HepG2 (cell line): ENCODE results near the gene HSPA14. TPM values are rescaled to one million over a fixed set of nuclear protein-coding genes. Genes with fewer than 3 reads are reported as not detected.

Experiments used
- CBX2 ChIP-seq, 2 experiments: fragments of 200-600 bp in 1 of 2; sonication (generic); formaldehyde crosslinking in 1 of 2; IDR thresholded peaks; 2 replicates each; pipeline versions ENCODE4 v1.7.0 to v1.8.1; 2018 to 2022; ENCODE audit warnings: low read depth in 2 of 2, low read length in 1 of 2, mild to moderate bottlenecking in 1 of 2, missing genetic modification reagents in 1 of 2
- CREB1 ChIP-seq, 2 experiments: fragments of 450-650 bp in 1 of 2; IDR thresholded peaks; 2 replicates each; pipeline ENCODE4 v1.6.1; 2016 to 2017; ENCODE audit warnings: control low read depth in 1 of 2, mild to moderate bottlenecking in 1 of 2, missing compliant biosample characterization in 1 of 2, missing genetic modification characterization in 1 of 2
- GATAD2A ChIP-seq: IDR thresholded peaks from 2 replicates; pipeline ENCODE4 v1.6.1; 2016
- HOXA9 ChIP-seq: sonication (generic); formaldehyde crosslinking; IDR thresholded peaks from 2 replicates; pipeline ENCODE4 v1.8.1; 2022; ENCODE audit warnings: missing genetic modification reagents, mild to moderate bottlenecking, moderate library complexity, borderline replicate concordance
- KLF11 ChIP-seq: IDR thresholded peaks from 2 replicates; pipeline ENCODE4 v1.6.1; 2016; ENCODE audit warnings: missing compliant biosample characterization
- KLF12 ChIP-seq: sonication (generic); formaldehyde crosslinking; IDR thresholded peaks from 2 replicates; pipeline ENCODE4 v1.4.0; 2020; ENCODE audit warnings: missing genetic modification reagents, borderline replicate concordance
- LCORL ChIP-seq, 2 experiments: fragments of 450-650 bp in 1 of 2; sonication (generic) in 1 of 2; formaldehyde crosslinking in 1 of 2; IDR thresholded peaks; 2 replicates each; pipeline versions ENCODE4 v1.5.0 to v1.6.1; 2017 to 2020; ENCODE audit warnings: antibody characterized with exemption in 1 of 2, missing genetic modification reagents in 1 of 2
- MZF1 ChIP-seq: sonication (generic); formaldehyde crosslinking; IDR thresholded peaks from 2 replicates; pipeline ENCODE4 v1.8.1; 2023; ENCODE audit warnings: mild to moderate bottlenecking, missing genetic modification reagents, borderline replicate concordance
- NCOR1 ChIP-seq: fragments of 200-600 bp; sonication (generic); IDR thresholded peaks from 2 replicates; pipeline ENCODE4 v1.7.0; 2017; ENCODE audit warnings: antibody characterized with exemption, low read length, borderline replicate concordance
- NR1H2 ChIP-seq: sonication (generic); formaldehyde crosslinking; IDR thresholded peaks from 2 replicates; pipeline ENCODE4 v1.8.1; 2022; ENCODE audit warnings: low read depth, missing genetic modification reagents, borderline replicate concordance
- NR2F1 ChIP-seq, 2 experiments: fragments of 450-650 bp in 1 of 2; formaldehyde crosslinking in 1 of 2; IDR thresholded peaks; 2 replicates each; pipeline versions ENCODE4 v1.5.0 to v1.6.1; 2016 to 2020; ENCODE audit warnings: mild to moderate bottlenecking in 1 of 2, missing compliant biosample characterization in 1 of 2, missing genetic modification reagents in 1 of 2, moderate library complexity in 1 of 2
- POLR2A ChIP-seq, 2 experiments: IDR thresholded peaks; 2 replicates each; pipeline ENCODE4 v1.6.1; 2011; ENCODE audit warnings: low read depth in 2 of 2, low read length in 2 of 2, mild to moderate bottlenecking in 1 of 2, moderate library complexity in 1 of 2; ENCODE audit not compliant: insufficient read depth in 1 of 2
- PRMT3 ChIP-seq: sonication (generic); formaldehyde crosslinking; IDR thresholded peaks from 2 replicates; pipeline ENCODE4 v1.8.1; 2022; ENCODE audit warnings: low read depth, mild to moderate bottlenecking, moderate library complexity, missing genetic modification reagents, borderline replicate concordance
- RFXAP ChIP-seq: sonication (generic); formaldehyde crosslinking; IDR thresholded peaks from 2 replicates; pipeline ENCODE4 v1.4.0; 2020; ENCODE audit warnings: missing genetic modification reagents, borderline replicate concordance
- SMYD3 ChIP-seq: sonication (generic); formaldehyde crosslinking; IDR thresholded peaks from 2 replicates; pipeline ENCODE4 v1.8.1; 2023; ENCODE audit warnings: mild to moderate bottlenecking, missing genetic modification reagents
- THAP9 ChIP-seq: sonication (generic); formaldehyde crosslinking; IDR thresholded peaks from 2 replicates; pipeline ENCODE4; 2020; ENCODE audit warnings: missing genetic modification reagents, mild to moderate bottlenecking, borderline replicate concordance
- TRIM22 ChIP-seq: fragments of 450-650 bp; IDR thresholded peaks from 2 replicates; pipeline ENCODE4 v1.6.1; 2017
- ZFP36L1 ChIP-seq: sonication (generic); formaldehyde crosslinking; IDR thresholded peaks from 2 replicates; pipeline ENCODE4 v1.8.0; 2022; ENCODE audit warnings: mild to moderate bottlenecking, missing genetic modification reagents, moderate library complexity
- ZKSCAN1 ChIP-seq: fragments of 150-350 bp; IDR thresholded peaks from 2 replicates; pipeline ENCODE4 v1.6.1; 2014; ENCODE audit warnings: low read length
- ZNF414 ChIP-seq: sonication (generic); formaldehyde crosslinking; IDR thresholded peaks from 2 replicates; pipeline ENCODE4 v1.5.0; 2020; ENCODE audit warnings: missing genetic modification reagents
- ZNF484 ChIP-seq: sonication (generic); formaldehyde crosslinking; IDR thresholded peaks from 2 replicates; pipeline ENCODE4 v1.5.1; 2020; ENCODE audit warnings: mild to moderate bottlenecking, low read depth, missing genetic modification reagents, borderline replicate concordance
- ZNF784 ChIP-seq: sonication (generic); formaldehyde crosslinking; IDR thresholded peaks from 2 replicates; pipeline ENCODE4 v1.5.1; 2020; ENCODE audit warnings: missing genetic modification reagents, mild to moderate bottlenecking, borderline replicate concordance
- ZNF883 ChIP-seq: sonication (generic); formaldehyde crosslinking; IDR thresholded peaks from 2 replicates; pipeline ENCODE4 v1.5.1; 2020; ENCODE audit warnings: mild to moderate bottlenecking, missing genetic modification reagents; ENCODE audit errors: not compliant biosample characterization
- polyA plus RNA-seq, 8 experiments: library from polyadenylated mRNA; depleted of rRNA in 3 of 8; stranded (reverse) in 7 of 8; unstranded in 1 of 8; fragments of >200 nt; fragmentation: Illumina TruSeq in 4 of 8; extraction: Trizol in 4 of 8; gene quantifications; 2 replicates each; pipeline versions ENCODE4 v1.2.1 to v1.2.3, GENCODE V29; 2011 to 2016; ENCODE audit warnings: low read depth in 4 of 8, missing spikeins in 1 of 8, mixed read lengths in 1 of 8; ENCODE audit not compliant: insufficient read depth in 1 of 8
- total RNA-seq, 5 experiments: library from RNA; depleted of rRNA; stranded (reverse); fragments of >200 nt; fragmentation: Illumina TruSeq; extraction: Trizol; gene quantifications; 2 replicates each; pipeline ENCODE4 v1.2.3, GENCODE V29; 2016; ENCODE audit warnings: low read depth in 1 of 5

HSPA14 gene
- total and polyA plus RNA-seq, 2 of the 13 experiments (the other 11 are each of a cell fraction or from before 2014, with no cell fraction given) = 10.7 to 29.8 TPM

- TF ChIP-seq CBX2 (IDR thresholded peaks at IDR 0.05; ENCODE audit: low read depth, low read length) = no peak
- no peak for TF ChIP-seq CBX2 (CRISPR knock-in tag; IDR thresholded peaks at IDR 0.05; ENCODE audit: low read depth)
- no peak for TF ChIP-seq KLF11 (CRISPR knock-in tag)
- no peak for TF ChIP-seq NCOR1
- TF ChIP-seq SMYD3 = no peak
- no peak for TF ChIP-seq ZFP36L1 (CRISPR knock-in tag)
- TF ChIP-seq NR1H2 (CRISPR knock-in tag) = 0 out of 2 replicates have a peak, but pooled peaks have one; percentile 26
- peak; percentile 54 for TF ChIP-seq CREB1 (IDR thresholded peaks at IDR 0.05)
- TF ChIP-seq CREB1 (CRISPR knock-in tag; IDR thresholded peaks at IDR 0.05) = no peak
- no peak for TF ChIP-seq KLF12 (CRISPR knock-in tag)
- no peak for TF ChIP-seq ZKSCAN1
- TF ChIP-seq MZF1 (CRISPR knock-in tag) = 0 out of 2 replicates have a peak, but pooled peaks have one; percentile 14
- 0 out of 2 replicates have a peak, but pooled peaks have one; percentile 8 for TF ChIP-seq ZNF414 (CRISPR knock-in tag)
- no peak for TF ChIP-seq RFXAP (CRISPR knock-in tag)
- TF ChIP-seq TRIM22 = no peak
- no peak for TF ChIP-seq LCORL (IDR thresholded peaks at IDR 0.05)
- peak; percentile 55; the same call in 1 of the 2 replicates for TF ChIP-seq LCORL (CRISPR knock-in tag; IDR thresholded peaks at IDR 0.05)
- 0 out of 2 replicates have a peak, but pooled peaks have one; percentile 18 for TF ChIP-seq ZNF784
- TF ChIP-seq NR2F1 (CRISPR knock-in tag; IDR thresholded peaks at IDR 0.05) = no peak
- TF ChIP-seq PRMT3 (CRISPR knock-in tag) = no peak
- peak in 1 of 2 experiments; percentile 42; a peak in 1 of 4 replicates for TF ChIP-seq POLR2A (IDR thresholded peaks at IDR 0.05; ENCODE audit: insufficient read depth in 1 of 2, low read depth in 2 of 2, low read length in 2 of 2)
- TF ChIP-seq HOXA9 (CRISPR knock-in tag) = peak; percentile 79; the same call in 1 of the 2 replicates
- no peak for TF ChIP-seq GATAD2A (CRISPR knock-in tag)
- no peak for TF ChIP-seq ZNF484 (CRISPR knock-in tag)
- TF ChIP-seq ZNF883 (CRISPR knock-in tag) = peak; percentile 21
- TF ChIP-seq THAP9 (CRISPR knock-in tag) = peak; percentile 15; the same call in 1 of the 2 replicates
Measured at GRCh38 chr10:14838582-14839304, 637 bp downstream of the HSPA14 start (continued).
